ENCODE results near the gene TMEM87A.

GRCh38 chr15:42199126-42199525, 74.1 kb downstream of the TMEM87A start:
- TF ChIP-seq MAX (IDR thresholded peaks at IDR 0.05) (no peak), CTCF (IDR thresholded peaks at IDR 0.05; ENCODE audit: control extremely low read depth in 1 of 3, insufficient read depth in 1 of 3, low read depth in 1 of 3, low read length in 3 of 3) (no peak), POLR2A (IDR thresholded peaks at IDR 0.05; ENCODE audit: control extremely low read depth in 1 of 2, low read depth in 2 of 2, low read length in 2 of 2) (no peak), RFX5 (IDR thresholded peaks at IDR 0.05; ENCODE audit: borderline replicate concordance, low read depth, low read length) (no peak), TAF1 (IDR thresholded peaks at IDR 0.05; ENCODE audit: low read depth, low read length) (no peak)
